Activated CD8-positive, alpha-beta memory T cell treated with anti-CD3 and anti-CD28 coated beads for 48 hours (primary cell): ENCODE measurements around the gene SLC39A5.
"Not testable (repeated sequence)": the region's sequence is repeated elsewhere in the genome, so short reads cannot be mapped to it uniquely, and the experiment has no call there.

Source experiments
- DNase-seq, 3 experiments: peaks; one replicate each; pipeline ENCODE4 v3.0.0-alpha.2; 2020; ENCODE audit warnings: low read depth in 2 of 3, low spot score in 2 of 3

Gene SLC39A5

DNA sequence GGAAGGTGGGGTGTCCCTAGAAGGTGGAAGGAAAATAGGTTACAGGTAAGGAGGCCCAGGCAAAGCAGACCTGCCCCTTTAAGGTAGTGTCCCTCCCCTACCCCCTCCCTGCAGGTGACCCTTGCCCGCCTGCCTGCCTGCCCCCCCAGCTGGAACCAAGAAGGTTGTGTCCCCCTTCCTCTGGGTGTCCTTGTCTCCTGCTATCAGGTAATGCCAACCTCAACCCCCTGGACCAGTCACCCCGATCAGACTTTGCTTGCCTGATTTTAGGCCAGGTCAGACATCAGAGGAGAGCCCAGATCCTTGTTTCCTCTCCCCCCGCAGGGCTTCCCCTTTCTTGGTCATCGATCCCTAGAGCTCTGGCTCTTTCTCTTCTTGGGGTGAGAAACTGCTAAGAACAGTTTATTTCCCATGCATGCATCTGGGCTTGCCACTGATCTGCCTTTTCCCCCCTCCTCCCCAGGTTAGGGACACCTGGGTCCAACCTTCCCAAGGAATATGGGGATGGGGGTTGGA is at the start of gene SLC39A5:
SLC39A5 (plus strand) TSS at position 136 of the 516 bp plus-strand sequence. CDS start 1,224 bp downstream, outside the sequence.
- no peak for DNase-seq

- no peak for DNase-seq
Observed at GRCh38 chr12:56186957-56187356, 42.9 kb upstream of the SLC39A5 start.

- no peak for DNase-seq
Observed at GRCh38 chr12:56188131-56188777, 41.6 kb upstream of the SLC39A5 start.

DNA sequence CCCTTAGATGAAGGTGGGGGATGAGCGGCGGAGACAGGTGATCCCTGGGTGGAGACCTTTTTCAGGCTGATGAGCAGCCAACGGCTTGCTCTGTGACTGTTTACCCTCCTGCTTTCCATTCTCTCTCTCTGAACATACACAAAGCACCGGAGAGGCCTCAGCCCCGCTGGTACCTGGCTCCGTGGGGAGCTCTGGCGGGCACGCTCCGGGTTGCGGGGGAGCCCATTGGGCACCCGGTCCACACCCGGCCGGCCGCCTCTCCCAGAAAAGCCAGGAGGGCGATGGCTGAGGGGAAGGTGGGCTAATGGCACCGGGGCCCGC is 41.1 kb upstream of the SLC39A5 start:
- peak in 1 of 3 experiments; percentile 10 for DNase-seq

DNA sequence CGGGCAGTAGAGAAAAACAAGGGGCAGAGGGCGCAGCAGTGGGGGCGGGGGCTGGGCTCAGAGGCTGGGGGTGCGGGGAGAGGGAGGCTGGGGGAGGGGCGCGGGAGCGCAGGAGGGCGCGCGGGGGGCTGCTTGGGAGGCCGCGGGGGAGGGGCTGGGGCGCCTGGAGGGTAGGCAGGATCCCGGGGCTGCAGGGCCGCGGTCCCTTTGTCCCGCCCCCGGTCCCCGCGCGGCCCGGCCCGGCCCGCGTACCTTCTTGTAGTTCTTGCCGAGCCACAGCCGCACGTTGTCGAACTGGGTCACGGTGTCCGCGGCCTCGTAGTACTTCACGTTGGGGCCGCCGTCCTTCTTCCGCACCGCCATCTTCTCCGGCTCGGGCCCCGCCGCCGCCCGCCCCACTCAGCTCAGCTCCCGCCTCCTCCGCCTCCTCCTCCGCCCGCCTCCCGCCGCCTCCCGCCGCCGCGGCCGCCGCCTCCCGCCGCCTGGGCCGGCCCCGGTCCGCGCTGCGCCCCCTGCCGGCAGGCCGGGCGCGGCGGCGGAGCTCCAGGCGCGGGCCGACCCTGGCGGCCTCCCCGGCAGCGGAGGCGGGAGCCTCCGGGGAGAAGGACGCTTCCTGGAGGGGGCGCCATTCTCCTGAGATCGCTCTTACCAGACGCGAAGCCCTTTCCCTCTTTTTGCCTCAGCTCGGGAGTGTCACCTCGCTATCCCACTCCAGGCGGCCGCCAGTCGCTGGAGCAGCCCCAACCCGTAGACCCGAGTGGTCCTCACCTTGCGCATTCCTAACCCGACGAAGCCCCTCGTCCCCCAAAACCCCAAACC is 40.5 kb upstream of the SLC39A5 start, which contains the start of gene SMARCC2:
SMARCC2 (minus strand) TSS at position 385 of the 819 bp plus-strand sequence; CDS start at position 363, 22 bp downstream.
- DNase-seq, result peak; percentile 66 to 74 (median 73)

- peak; percentile 81 to 99 (median 98) for DNase-seq
Observed at GRCh38 chr12:56189918-56190694, 39.7 kb upstream of the SLC39A5 start.

DNA sequence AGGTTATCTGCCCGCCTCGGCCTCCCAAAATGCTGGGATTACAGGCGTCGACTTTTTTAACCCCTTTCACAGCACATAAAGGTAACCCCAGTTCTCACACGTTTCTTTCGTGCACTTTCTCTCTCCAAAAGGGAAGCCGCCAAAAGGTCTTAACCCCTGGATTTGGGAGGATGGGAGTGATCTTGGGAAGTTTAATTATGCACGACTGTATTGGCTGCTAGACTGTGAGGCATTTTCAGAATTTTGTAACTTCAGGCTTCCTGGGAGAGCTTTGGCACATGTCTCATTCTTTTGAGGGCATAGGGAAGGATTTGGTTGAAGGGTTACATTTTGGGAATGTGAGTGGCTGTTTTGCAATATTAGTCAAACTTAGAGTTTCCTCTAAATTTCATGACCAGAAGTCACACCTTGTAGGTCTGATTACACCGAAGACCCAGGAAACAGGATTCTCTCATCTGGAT is 39.1 kb upstream of the SLC39A5 start:
- DNase-seq, result no peak

DNA sequence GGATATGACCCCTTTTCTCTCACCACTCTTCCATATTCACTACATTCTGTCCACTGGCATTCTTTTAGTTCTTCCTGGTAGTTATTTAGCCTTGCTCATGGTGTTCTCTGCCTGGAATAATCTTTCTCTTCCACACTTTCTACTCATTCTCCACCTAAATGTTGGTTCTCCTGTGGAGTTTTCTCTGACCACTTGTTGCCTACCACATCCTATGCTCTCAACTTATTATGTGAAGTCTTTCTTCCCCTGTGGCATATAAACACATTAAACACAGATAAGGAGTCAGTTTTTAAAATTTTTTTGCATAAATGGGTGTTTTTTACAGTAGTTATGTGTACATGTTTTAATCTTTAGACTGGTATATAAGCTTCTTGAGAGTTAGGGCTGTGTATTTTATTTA is 37.3 kb upstream of the SLC39A5 start:
- no peak for DNase-seq

DNA sequence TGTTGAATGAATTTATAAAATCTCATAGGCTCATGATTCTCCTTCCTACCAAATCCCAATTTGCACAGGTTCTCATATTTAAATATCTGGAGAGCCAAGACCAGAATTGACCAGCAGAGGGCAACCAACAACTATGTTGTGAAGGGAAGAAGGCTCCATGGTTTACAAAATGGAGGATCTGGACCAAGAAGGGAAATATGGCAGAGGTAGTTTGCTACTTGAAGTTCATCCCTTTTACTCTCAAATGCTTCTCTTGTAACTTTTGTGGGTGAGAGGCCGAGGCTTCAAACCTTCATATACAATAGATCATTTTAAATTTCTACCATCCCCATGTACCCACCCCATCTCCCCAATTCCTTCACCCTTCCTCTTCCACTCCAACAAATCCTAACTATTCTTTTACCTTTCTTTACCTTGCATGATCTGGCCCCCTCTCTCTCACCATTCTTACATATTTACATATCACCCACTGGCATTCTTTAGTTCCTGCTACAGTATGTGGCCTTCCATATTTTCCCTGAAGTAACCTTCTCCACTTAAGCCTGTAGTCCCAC is 36.7 kb upstream of the SLC39A5 start:
- peak in 1 of 3 experiments; percentile 33 for DNase-seq

- DNase-seq, result not testable (repeated sequence)
Observed at GRCh38 chr12:56196818-56197550, 32.9 kb upstream of the SLC39A5 start.

GRCh38 chr12:56197921-56198635 is 31.8 kb upstream of the SLC39A5 start:
- no peak for DNase-seq

- no peak for DNase-seq
Observed at GRCh38 chr12:56198836-56199235, 31.0 kb upstream of the SLC39A5 start.

GRCh38 chr12:56202366-56202765 is 27.5 kb upstream of the SLC39A5 start:
- DNase-seq, result no peak

DNA sequence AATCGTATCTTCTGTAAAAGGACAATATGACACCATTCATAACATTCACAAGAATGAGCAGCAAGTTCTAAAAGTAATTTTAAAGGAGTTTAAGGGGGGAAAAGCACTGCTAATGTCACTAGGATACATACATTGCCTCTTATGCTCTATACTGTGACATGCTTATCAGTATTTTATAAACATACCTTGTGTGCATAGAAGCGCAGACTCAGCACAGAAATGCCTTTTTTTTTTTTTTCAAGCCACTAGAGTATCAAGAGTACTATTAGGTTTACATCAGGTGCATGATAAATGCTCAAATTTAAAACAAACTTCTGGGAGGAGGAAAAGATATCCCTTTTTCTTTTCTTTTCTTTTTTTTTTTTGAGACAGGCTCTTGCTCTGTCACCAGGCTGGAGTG is 27.0 kb upstream of the SLC39A5 start:
- DNase-seq, result no peak

GRCh38 chr12:56204275-56204674 is 25.6 kb upstream of the SLC39A5 start:
- no peak for DNase-seq

DNA sequence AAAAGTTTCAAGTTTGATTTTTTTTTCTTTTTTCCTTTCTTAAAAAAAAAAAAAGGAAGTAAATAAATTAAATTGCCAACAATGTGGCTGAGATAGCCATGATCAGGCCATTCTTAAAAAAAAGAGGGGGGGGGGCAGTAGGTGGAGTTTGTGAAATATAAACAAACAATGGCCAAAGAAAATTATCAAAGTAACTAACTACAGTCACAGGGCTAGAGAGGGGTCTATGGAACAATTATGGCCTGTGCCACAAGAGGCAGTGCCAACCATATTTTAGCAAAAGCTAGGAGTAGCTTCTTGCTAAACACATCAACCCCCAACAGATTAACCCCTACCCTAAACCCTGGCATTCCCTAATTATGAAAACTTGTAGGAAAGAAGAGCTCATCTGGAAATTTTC is 24.4 kb upstream of the SLC39A5 start:
- DNase-seq, result no peak

- DNase-seq, result no peak
Observed at GRCh38 chr12:56206452-56207166, 23.2 kb upstream of the SLC39A5 start.

- no peak for DNase-seq
Observed at GRCh38 chr12:56208006-56208405, 21.8 kb upstream of the SLC39A5 start.

DNA sequence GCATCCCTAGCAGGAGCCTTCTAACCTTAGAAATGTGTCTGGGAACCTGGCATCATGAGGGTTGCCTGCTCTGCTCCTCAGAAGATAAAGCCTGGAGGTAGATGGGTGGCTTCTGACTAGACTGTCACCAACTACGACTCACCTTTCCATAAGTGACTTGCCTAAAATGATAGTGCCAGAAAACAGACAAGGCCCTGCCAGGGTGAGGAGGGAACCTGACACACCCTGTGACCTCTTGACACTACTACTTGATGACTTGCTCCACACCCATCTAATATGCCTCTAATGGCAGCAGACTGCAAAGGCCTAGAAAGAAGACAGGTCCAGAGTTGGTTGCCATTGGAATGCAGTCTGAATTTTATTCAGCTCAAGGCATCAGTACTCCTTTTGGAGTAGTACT is 17.5 kb upstream of the SLC39A5 start:
- DNase-seq, result no peak
